Upper lobe of left lung (tissue), 4 donors: ENCODE measurements around the gene FMO4.
A peak's percentile ranks its signal among the peaks of the same experiment; 100 is the strongest.
"Not testable (repeated sequence)": the region's sequence is repeated elsewhere in the genome, so short reads cannot be mapped to it uniquely, and the experiment has no call there.

Source experiments
- POLR2AphosphoS5 ChIP-seq, 2 donors: sonication (generic); formaldehyde crosslinking; IDR thresholded peaks; one replicate each; pipeline ENCODE4 v1.5.1; 2017; ENCODE audit warnings: antibody characterized with exemption in 2 of 2
- TF ChIP-seq, protein P1 (sequence below), 6 experiments: fragments of 450-650 bp in 4 of 6; fragments of 200-600 bp in 2 of 6; sonication (generic) in 2 of 6; IDR thresholded peaks; one replicate each; pipeline ENCODE4 v1.5.1; 2016 to 2019; ENCODE audit warnings: antibody characterized with exemption in 6 of 6

DNA sequence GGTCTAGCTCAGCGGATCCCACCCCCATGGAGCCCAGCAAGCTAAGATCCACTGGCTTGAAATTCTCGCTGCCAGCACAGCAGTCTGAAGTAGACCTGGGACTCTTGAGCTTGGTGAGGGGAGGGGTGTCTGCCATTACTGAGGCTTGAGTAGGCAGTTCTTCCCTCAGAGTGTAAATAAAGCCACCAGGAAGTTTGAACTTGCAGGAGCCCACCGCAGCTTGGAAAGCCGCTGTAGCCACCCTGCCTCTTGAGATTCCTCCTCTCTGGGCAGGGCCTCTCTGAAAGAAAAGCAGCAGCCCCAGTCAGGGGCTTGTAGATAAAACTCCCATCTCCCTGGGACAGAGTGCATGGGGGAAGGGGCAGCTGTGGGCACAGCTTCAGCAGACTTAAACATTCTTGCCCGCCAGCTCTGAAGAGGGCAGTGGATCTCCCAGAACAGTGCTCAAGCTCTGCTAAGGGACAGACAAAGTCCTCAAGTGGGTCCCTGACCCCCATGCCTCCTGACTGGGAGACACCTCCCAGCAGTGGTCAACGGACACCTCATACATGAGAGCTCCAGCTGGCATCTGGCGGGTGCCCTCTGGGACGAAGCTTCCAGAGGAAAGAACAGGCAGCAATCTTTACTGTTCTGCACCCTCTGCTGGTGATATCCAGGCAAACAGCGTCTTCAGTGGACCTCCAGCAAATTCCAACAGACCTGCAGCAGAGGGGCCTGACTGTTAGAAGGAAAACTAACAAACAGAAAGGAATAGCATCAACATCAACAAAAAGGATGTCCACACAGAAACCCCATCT lies 45.9 kb downstream of the FMO4 start:
- TF ChIP-seq, protein P1, sequence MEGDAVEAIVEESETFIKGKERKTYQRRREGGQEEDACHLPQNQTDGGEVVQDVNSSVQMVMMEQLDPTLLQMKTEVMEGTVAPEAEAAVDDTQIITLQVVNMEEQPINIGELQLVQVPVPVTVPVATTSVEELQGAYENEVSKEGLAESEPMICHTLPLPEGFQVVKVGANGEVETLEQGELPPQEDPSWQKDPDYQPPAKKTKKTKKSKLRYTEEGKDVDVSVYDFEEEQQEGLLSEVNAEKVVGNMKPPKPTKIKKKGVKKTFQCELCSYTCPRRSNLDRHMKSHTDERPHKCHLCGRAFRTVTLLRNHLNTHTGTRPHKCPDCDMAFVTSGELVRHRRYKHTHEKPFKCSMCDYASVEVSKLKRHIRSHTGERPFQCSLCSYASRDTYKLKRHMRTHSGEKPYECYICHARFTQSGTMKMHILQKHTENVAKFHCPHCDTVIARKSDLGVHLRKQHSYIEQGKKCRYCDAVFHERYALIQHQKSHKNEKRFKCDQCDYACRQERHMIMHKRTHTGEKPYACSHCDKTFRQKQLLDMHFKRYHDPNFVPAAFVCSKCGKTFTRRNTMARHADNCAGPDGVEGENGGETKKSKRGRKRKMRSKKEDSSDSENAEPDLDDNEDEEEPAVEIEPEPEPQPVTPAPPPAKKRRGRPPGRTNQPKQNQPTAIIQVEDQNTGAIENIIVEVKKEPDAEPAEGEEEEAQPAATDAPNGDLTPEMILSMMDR (IDR thresholded peaks at IDR 0.05): peak in 2 of 6 experiments; percentile 19 to 29
- TF ChIP-seq POLR2AphosphoS5 (IDR thresholded peaks at IDR 0.05): not testable (repeated sequence)
